LNCAP (cell line): ENCODE measurements around the gene SLC10A7.

ENCODE experiments used
- TF ChIP-seq, protein P1 (sequence below): fragments of 450-650 bp; IDR thresholded peaks from 2 replicates; pipeline ENCODE4 v1.5.1; 2017; ENCODE audit warnings: mild to moderate bottlenecking

The SLC10A7 gene, protein sequence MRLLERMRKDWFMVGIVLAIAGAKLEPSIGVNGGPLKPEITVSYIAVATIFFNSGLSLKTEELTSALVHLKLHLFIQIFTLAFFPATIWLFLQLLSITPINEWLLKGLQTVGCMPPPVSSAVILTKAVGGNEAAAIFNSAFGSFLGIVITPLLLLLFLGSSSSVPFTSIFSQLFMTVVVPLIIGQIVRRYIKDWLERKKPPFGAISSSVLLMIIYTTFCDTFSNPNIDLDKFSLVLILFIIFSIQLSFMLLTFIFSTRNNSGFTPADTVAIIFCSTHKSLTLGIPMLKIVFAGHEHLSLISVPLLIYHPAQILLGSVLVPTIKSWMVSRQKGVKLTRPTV

DNA sequence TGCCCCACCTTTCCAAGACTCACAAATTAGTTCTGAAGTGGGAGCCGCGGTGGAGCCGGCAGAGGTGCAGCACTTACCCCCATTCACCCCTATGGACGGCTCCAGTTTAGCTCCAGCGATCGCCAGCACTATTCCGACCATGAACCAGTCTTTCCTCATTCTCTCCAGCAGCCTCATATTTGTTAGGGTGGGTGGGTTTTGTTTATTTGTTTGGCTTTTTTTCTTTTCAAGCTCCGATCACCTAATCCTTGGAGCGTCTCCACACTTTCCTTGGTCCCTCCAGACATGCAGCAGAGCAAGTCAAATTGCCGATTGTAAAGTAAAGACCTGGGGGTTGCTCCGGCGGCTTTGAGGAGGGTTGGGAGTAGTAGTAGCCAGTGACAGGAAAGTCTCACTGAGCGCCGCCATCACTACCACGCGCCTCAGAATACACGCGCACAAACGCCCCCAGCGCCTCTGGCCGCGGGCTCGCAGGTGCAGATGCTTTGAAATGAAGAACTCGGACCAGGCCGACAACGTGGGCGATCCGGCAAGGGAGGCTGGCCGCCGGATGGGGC lies at the start of gene SLC10A7:
TSS of gene SLC10A7 (minus strand) at position 400 of the 557 bp plus-strand sequence. CDS start at position 177, 223 bp downstream.
- TF ChIP-seq, protein P1, sequence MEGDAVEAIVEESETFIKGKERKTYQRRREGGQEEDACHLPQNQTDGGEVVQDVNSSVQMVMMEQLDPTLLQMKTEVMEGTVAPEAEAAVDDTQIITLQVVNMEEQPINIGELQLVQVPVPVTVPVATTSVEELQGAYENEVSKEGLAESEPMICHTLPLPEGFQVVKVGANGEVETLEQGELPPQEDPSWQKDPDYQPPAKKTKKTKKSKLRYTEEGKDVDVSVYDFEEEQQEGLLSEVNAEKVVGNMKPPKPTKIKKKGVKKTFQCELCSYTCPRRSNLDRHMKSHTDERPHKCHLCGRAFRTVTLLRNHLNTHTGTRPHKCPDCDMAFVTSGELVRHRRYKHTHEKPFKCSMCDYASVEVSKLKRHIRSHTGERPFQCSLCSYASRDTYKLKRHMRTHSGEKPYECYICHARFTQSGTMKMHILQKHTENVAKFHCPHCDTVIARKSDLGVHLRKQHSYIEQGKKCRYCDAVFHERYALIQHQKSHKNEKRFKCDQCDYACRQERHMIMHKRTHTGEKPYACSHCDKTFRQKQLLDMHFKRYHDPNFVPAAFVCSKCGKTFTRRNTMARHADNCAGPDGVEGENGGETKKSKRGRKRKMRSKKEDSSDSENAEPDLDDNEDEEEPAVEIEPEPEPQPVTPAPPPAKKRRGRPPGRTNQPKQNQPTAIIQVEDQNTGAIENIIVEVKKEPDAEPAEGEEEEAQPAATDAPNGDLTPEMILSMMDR: no peak

DNA sequence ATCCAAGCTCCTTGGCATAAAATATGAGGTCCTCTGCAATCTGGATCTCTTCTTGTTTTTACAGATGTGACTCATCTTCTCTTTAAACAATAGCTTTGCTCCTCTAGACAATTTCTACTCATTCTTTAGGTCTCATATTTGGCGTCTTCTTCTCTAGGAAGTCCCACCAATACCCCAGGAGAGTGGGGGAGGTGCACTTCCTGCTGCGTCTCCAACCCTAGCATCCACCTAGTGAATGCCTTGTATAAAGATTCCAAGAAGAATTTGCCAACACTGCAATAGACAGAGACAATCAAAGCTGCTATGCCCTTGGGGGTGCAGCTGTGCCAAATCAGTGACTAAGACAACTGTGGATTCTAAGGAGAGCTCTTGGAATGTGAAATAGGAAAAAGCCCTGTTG lies 45.7 kb upstream of the SLC10A7 start:
- TF ChIP-seq, protein P1: no peak

DNA sequence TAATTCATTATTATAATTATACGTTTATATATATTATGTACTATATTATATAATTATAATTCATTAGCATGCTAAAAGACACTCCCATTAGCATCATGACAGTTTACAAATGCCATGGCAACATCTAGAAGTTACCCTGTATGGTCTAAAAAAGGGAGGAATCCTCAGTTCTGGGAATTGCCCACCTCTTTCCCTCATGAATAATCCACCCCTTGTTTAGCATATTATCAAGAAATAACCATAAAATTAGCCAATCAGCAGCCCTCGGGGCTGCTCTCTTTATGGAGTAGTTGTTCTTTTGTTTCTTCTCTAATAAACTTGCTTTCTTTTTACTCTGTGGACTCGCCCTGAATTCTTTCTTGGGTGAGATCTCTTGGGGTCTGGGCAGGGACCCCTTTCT lies 42.8 kb upstream of the SLC10A7 start:
- TF ChIP-seq, protein P1: no peak

DNA sequence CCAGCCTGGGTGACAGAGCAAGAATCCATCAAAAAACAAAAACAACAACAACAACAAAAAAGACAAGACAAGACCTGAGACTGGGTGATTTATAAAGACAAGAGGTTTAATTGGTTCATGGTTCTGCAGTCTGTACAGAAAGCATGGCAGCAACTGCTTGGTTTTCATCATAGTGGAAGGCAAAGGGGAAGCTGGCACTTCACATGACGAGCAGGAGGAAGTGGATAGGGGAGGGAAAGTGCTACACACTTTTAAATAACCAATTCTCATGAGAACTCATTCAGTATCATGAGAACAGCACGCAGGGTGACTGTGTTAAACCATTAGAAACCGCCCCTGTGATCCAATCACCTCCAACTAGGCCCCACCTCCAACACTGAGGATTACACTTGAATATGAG lies 28.4 kb upstream of the SLC10A7 start:
- TF ChIP-seq, protein P1: no peak

DNA sequence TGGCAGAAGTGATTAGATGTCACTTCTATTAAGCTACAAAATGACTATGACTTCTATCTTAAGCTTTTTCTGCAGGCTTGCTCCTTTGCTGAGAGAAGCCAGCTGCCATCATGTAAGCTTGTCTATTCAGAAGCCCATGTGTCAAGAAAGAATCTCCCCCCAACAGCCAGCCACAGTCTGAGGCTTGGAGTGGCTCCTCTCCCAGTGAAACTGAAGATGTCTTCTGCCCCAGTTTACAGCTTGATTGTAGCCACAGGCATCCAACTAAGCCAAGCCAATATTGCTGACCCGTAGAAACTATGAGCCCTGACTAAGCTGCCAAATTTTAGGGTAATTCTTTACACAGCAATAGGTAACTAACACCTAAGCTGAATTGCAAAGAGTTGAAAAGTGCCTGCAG lies 26.7 kb upstream of the SLC10A7 start:
- TF ChIP-seq, protein P1: no peak

DNA sequence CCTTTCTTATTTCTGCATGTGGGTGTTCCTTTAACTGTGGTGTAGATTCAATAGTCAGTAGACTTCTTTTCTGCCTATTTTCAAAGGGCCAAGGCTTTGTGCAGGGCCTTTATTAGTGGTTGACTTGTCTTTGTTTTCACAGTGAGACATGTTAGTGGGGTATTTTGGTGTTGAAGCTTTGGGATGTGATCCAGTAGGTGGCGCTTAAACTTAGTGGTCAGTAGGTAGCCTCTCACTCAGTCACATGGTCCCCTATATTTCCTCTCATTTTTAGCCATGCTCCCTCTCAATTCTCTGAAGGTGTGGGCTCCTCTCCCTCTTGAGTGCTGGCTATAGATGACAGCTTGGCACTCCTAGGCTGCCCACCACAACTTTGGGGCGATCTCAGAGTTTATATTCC lies 23.4 kb upstream of the SLC10A7 start:
- TF ChIP-seq, protein P1: peak; percentile 24; the same call in 1 of the 2 replicates

DNA sequence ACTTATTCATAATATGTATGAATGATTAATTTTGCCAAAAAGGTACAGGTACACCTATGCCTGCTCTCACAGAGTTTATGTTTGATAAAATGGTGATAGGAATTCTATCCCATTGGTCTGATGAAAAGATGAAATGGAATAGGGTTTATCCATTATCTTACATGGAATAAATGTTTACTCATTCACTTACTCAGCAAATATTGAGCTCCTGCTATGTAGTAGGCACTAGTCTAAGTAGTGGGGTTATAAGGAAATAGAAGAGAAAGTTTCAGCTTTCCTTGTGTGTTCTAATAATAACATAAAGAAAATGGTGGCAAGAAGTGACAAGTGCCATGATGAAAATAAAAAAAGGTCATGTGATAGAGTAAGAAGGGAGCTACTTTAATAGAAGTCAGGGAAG lies 12.4 kb upstream of the SLC10A7 start:
- TF ChIP-seq, protein P1: no peak
